Kidney epithelial cell (primary cell): ENCODE data around the gene RAD51C. TPM values are rescaled to one million over a fixed set of nuclear protein-coding genes. Genes with fewer than 3 reads are reported as not detected.
A peak's percentile ranks its signal among the peaks of the same experiment; 100 is the strongest.
"Not testable (repeated sequence)": the region's sequence is repeated elsewhere in the genome, so short reads cannot be mapped to it uniquely, and the experiment has no call there.

ENCODE experiments used
- DNase-seq: peaks from one replicate; pipeline ENCODE4 v3.0.0-alpha.2; 2010; ENCODE audit warnings: low read depth
- H3K27me3 ChIP-seq: 2 replicates; pipeline ENCODE4 v1.6.0; 2011; ENCODE audit warnings: low read length; ENCODE audit not compliant: control insufficient read depth, insufficient read depth
- H3K36me3 ChIP-seq: 2 replicates; pipeline ENCODE4 v1.5.1; 2011; ENCODE audit warnings: low read length; ENCODE audit not compliant: control insufficient read depth, insufficient read depth
- H3K4me3 ChIP-seq: 2 replicates; pipeline ENCODE4 v1.5.1; 2011; ENCODE audit warnings: low read depth, mild to moderate bottlenecking, control low read depth, low read length
- total RNA-seq: library from RNA; depleted of rRNA; stranded (reverse); fragments of >200 nt; gene quantifications from 2 replicates; pipeline ENCODE4 v1.2.3, GENCODE V29; 2015
- TF ChIP-seq, protein P1 (sequence below): IDR thresholded peaks from 2 replicates; pipeline ENCODE4 v1.5.1; 2011; ENCODE audit warnings: mild to moderate bottlenecking, moderate library complexity, low read length, control low read depth, inconsistent platforms; ENCODE audit not compliant: insufficient read depth, poor library complexity, severe bottlenecking

RAD51C gene
- total RNA-seq, 1 donor from 2014 or later: 26.9 TPM

GRCh38 chr17:58680038-58680369, 12.4 kb upstream of the RAD51C start:
- no peak overlapping the region for H3K4me3 ChIP-seq
- TF ChIP-seq, protein P1, sequence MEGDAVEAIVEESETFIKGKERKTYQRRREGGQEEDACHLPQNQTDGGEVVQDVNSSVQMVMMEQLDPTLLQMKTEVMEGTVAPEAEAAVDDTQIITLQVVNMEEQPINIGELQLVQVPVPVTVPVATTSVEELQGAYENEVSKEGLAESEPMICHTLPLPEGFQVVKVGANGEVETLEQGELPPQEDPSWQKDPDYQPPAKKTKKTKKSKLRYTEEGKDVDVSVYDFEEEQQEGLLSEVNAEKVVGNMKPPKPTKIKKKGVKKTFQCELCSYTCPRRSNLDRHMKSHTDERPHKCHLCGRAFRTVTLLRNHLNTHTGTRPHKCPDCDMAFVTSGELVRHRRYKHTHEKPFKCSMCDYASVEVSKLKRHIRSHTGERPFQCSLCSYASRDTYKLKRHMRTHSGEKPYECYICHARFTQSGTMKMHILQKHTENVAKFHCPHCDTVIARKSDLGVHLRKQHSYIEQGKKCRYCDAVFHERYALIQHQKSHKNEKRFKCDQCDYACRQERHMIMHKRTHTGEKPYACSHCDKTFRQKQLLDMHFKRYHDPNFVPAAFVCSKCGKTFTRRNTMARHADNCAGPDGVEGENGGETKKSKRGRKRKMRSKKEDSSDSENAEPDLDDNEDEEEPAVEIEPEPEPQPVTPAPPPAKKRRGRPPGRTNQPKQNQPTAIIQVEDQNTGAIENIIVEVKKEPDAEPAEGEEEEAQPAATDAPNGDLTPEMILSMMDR: no peak
- H3K27me3 ChIP-seq: no peaks in the 10 kb centered on the region
- no peak for DNase-seq
- no peaks in the 10 kb centered on the region for H3K36me3 ChIP-seq

DNA sequence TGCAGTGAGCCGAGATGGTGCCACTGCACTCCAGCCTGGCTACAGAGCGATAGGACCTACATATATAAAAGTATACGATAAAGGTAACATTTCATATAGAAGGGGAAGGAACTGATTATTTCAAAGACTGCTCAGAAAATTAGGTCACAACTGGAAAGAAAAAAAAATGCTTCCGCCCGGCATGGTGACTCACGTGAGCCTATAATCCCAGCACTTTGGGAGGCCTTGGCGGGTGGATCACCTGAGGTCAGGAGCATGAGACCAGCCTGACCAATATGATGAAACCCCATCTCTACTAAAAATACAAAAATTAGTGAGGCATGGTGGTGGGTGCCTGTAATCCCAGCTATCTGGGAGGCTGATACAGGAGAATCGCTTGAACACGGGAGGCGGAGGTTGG, 8.4 kb upstream of the RAD51C start:
- no peak for DNase-seq
- TF ChIP-seq, protein P1: no peak
- Histone ChIP-seq H3K36me3 (no peaks in the 10 kb centered on the region), H3K4me3 (no peak overlapping the region), H3K27me3 (no peaks in the 10 kb centered on the region)

DNA sequence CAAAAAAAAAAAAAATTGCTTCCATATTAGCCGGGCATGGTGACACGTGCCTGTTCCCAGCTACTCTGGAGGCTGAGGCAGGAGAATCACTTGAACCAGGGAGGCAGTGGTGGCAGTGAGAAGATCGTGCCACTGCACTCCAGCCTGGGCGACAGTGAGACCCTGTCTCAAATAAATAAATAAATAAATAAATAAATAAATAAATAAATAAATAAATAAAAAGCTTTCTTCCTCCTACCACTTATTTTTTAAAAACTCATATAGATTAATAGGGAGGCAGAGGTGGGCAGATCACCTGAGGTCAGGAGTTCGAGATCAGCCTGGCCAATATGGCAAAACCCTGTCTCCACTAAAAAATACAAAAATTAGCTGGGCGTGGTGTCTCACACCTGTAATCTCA, 7.9 kb upstream of the RAD51C start:
- not testable (repeated sequence) for H3K4me3 ChIP-seq, H3K36me3 ChIP-seq, H3K27me3 ChIP-seq, DNase-seq

DNA sequence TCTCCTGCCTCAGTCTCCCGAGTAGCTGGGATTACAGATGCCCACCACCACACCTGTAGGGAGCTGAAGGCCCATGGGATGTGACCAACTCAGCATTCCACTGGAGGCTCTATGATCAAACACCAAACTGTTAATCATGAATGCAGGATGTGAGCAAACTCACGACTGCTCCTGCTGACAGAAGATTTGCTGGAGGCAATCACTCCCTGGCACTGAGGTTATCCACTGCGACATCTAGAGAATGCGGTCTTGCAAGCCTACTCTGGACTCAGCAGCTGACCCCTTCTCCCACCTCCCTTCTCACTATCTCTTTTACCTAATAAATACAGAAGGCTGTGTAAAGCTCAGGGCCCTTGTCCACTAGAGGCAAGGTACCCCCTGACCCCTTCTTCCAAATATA, 5.4 kb upstream of the RAD51C start:
- Histone ChIP-seq H3K36me3 (no peaks in the 10 kb centered on the region), H3K27me3 (no peaks in the 10 kb centered on the region), H3K4me3 (no peak overlapping the region)
- TF ChIP-seq, protein P1: no peak
- no peak for DNase-seq

GRCh38 chr17:58688521-58688920, 3.9 kb upstream of the RAD51C start:
- TF ChIP-seq, protein P1: no peak
- Histone ChIP-seq H3K36me3 (no peaks in the 10 kb centered on the region), H3K4me3 (no peak overlapping the region), H3K27me3 (no peaks in the 10 kb centered on the region)
- no peak for DNase-seq

GRCh38 chr17:58690033-58690432, 2.4 kb upstream of the RAD51C start:
- H3K4me3 ChIP-seq, H3K36me3 ChIP-seq, DNase-seq, H3K27me3 ChIP-seq: not testable (repeated sequence)

GRCh38 chr17:58691701-58692238, 632 bp upstream of the RAD51C start, which contains the start of gene TEX14:
Gene TEX14 (minus strand): TSS chr17:58692045. CDS start chr17:58652001, 40,044 bp downstream.
- DNase-seq: no peak
- H3K27me3 ChIP-seq: no peaks in the 10 kb centered on the region
- peak within 1 kb of the TSS; percentile 79 for H3K4me3 ChIP-seq
- H3K36me3 ChIP-seq: no peaks in the 10 kb centered on the region
- TF ChIP-seq, protein P1: no peak
